ENCODE results near the gene C20orf202.

C20orf202 gene

GRCh38 chr20:1184638-1185315 is 18.5 kb upstream of the C20orf202 start, which contains the start of gene TMEM74B:
TSS of gene TMEM74B (minus strand) at chr20:1184981. CDS start at chr20:1183801, 1,180 bp downstream.
- H3K9me3 ChIP-seq (ENCODE audit: insufficient read depth, low read length), result no peaks in the 10 kb centered on the region
- H3K79me2 ChIP-seq (ENCODE audit: insufficient read depth, low read length), result no peaks in the 10 kb centered on the region
- no peak within 1 kb of the TSS for H3K9ac ChIP-seq (ENCODE audit: low read length)
- no peaks in the 10 kb centered on the region for H3K27me3 ChIP-seq (ENCODE audit: low read length)
- H3F3A ChIP-seq (ENCODE audit: insufficient read depth), result no peaks in the 10 kb centered on the region
- H3K4me3 ChIP-seq (ENCODE audit: insufficient read depth, low read length, poor library complexity, severe bottlenecking), result no peak within 1 kb of the TSS
- H2AFZ ChIP-seq (ENCODE audit: low read depth, low read length, severe bottlenecking), result no peak within 1 kb of the TSS
- no peaks in the 10 kb centered on the region for H3K9me2 ChIP-seq (replicated peaks; ENCODE audit: insufficient read depth, low read length)
- H3K4me2 ChIP-seq (ENCODE audit: low read depth, low read length, poor library complexity, severe bottlenecking), result no peak within 1 kb of the TSS
- no peaks in the 10 kb centered on the region for H4K20me1 ChIP-seq (ENCODE audit: low read depth, low read length)
- H3K36me3 ChIP-seq (ENCODE audit: low read length), result no peaks in the 10 kb centered on the region
- no peak within 1 kb of the TSS for H3K27ac ChIP-seq (ENCODE audit: low read depth, low read length)
- TF ChIP-seq EZH2phosphoT487 (conservative IDR thresholded peaks at IDR 0.05; ENCODE audit: low read length) (no peak), CTCF (IDR thresholded peaks at IDR 0.05; ENCODE audit: insufficient read depth, low read length, poor library complexity, severe bottlenecking) (no peak)

GRCh38 chr20:1185316-1185741 is 17.9 kb upstream of the C20orf202 start:
- Histone ChIP-seq H3K9ac (ENCODE audit: low read length) (no peak overlapping the region), H3F3A (ENCODE audit: insufficient read depth) (no peaks in the 10 kb centered on the region), H3K36me3 (ENCODE audit: low read length) (no peaks in the 10 kb centered on the region), H3K27me3 (ENCODE audit: low read length) (no peaks in the 10 kb centered on the region), H2AFZ (ENCODE audit: low read depth, low read length, severe bottlenecking) (no peak overlapping the region), H3K27ac (ENCODE audit: low read depth, low read length) (no peak overlapping the region), H3K9me2 (replicated peaks; ENCODE audit: insufficient read depth, low read length) (no peaks in the 10 kb centered on the region), H3K4me2 (ENCODE audit: low read depth, low read length, poor library complexity, severe bottlenecking) (no peak overlapping the region), H4K20me1 (ENCODE audit: low read depth, low read length) (no peaks in the 10 kb centered on the region), H3K79me2 (ENCODE audit: insufficient read depth, low read length) (no peaks in the 10 kb centered on the region), H3K9me3 (ENCODE audit: insufficient read depth, low read length) (no peaks in the 10 kb centered on the region), H3K4me3 (ENCODE audit: insufficient read depth, low read length, poor library complexity, severe bottlenecking) (no peak overlapping the region)
- no peak for TF ChIP-seq EZH2phosphoT487 (conservative IDR thresholded peaks at IDR 0.05; ENCODE audit: low read length)

GRCh38 chr20:1185790-1186334 is 17.4 kb upstream of the C20orf202 start:
- no peaks in the 10 kb centered on the region for H3F3A ChIP-seq (ENCODE audit: insufficient read depth)
- no peaks in the 10 kb centered on the region for H3K36me3 ChIP-seq (ENCODE audit: low read length)
- no peak overlapping the region for H3K4me3 ChIP-seq (ENCODE audit: insufficient read depth, low read length, poor library complexity, severe bottlenecking)
- H3K9me3 ChIP-seq (ENCODE audit: insufficient read depth, low read length), result no peaks in the 10 kb centered on the region
- no peak overlapping the region for H3K9ac ChIP-seq (ENCODE audit: low read length)
- TF ChIP-seq EZH2phosphoT487 (conservative IDR thresholded peaks at IDR 0.05; ENCODE audit: low read length), result no peak
- TF ChIP-seq CTCF (IDR thresholded peaks at IDR 0.05; ENCODE audit: insufficient read depth, low read length, poor library complexity, severe bottlenecking), result no peak
- H3K27me3 ChIP-seq (ENCODE audit: low read length), result no peaks in the 10 kb centered on the region
- no peak overlapping the region for H3K27ac ChIP-seq (ENCODE audit: low read depth, low read length)
- no peaks in the 10 kb centered on the region for H4K20me1 ChIP-seq (ENCODE audit: low read depth, low read length)
- no peak overlapping the region for H3K4me2 ChIP-seq (ENCODE audit: low read depth, low read length, poor library complexity, severe bottlenecking)
- no peaks in the 10 kb centered on the region for H3K79me2 ChIP-seq (ENCODE audit: insufficient read depth, low read length)
- no peaks in the 10 kb centered on the region for H3K9me2 ChIP-seq (replicated peaks; ENCODE audit: insufficient read depth, low read length)
- no peak overlapping the region for H2AFZ ChIP-seq (ENCODE audit: low read depth, low read length, severe bottlenecking)

- H3K27ac ChIP-seq (ENCODE audit: low read depth, low read length), result no peak overlapping the region
- H3K4me2 ChIP-seq (ENCODE audit: low read depth, low read length, poor library complexity, severe bottlenecking), result no peak overlapping the region
- H3F3A ChIP-seq (ENCODE audit: insufficient read depth), result no peaks in the 10 kb centered on the region
- no peaks in the 10 kb centered on the region for H3K36me3 ChIP-seq (ENCODE audit: low read length)
- H3K9me2 ChIP-seq (replicated peaks; ENCODE audit: insufficient read depth, low read length), result no peaks in the 10 kb centered on the region
- H3K27me3 ChIP-seq (ENCODE audit: low read length), result no peaks in the 10 kb centered on the region
- H4K20me1 ChIP-seq (ENCODE audit: low read depth, low read length), result no peaks in the 10 kb centered on the region
- no peak overlapping the region for H3K9ac ChIP-seq (ENCODE audit: low read length)
- H3K4me3 ChIP-seq (ENCODE audit: insufficient read depth, low read length, poor library complexity, severe bottlenecking), result no peak overlapping the region
- no peaks in the 10 kb centered on the region for H3K9me3 ChIP-seq (ENCODE audit: insufficient read depth, low read length)
- no peak overlapping the region for H2AFZ ChIP-seq (ENCODE audit: low read depth, low read length, severe bottlenecking)
- no peaks in the 10 kb centered on the region for H3K79me2 ChIP-seq (ENCODE audit: insufficient read depth, low read length)
- no peak for TF ChIP-seq CTCF (IDR thresholded peaks at IDR 0.05; ENCODE audit: insufficient read depth, low read length, poor library complexity, severe bottlenecking)
- no peak for TF ChIP-seq EZH2phosphoT487 (conservative IDR thresholded peaks at IDR 0.05; ENCODE audit: low read length)
These were observed 16.8 kb upstream of the C20orf202 start for GRCh38 chr20:1186367-1186991.
